HepG2 (cell line): ENCODE results near the gene AEBP1. TPM values are rescaled to one million over a fixed set of nuclear protein-coding genes. Genes with fewer than 3 reads are reported as not detected.

Source experiments
- KLF11 ChIP-seq: IDR thresholded peaks from 2 replicates; pipeline ENCODE4 v1.6.1; 2016; ENCODE audit warnings: missing compliant biosample characterization
- KMT2B ChIP-seq: IDR thresholded peaks from 2 replicates; pipeline ENCODE4 v1.6.1; 2016; ENCODE audit warnings: missing genetic modification reagents, missing compliant biosample characterization
- PHB2 ChIP-seq: fragments of 450-650 bp; IDR thresholded peaks from 2 replicates; pipeline ENCODE4 v1.6.1; 2018; ENCODE audit not compliant: partially characterized antibody
- RBM22 ChIP-seq: fragments of 200-400 bp; formaldehyde crosslinking; optimal IDR thresholded peaks from 2 replicates; pipeline ENCODE3; 2017; ENCODE audit warnings: mild to moderate bottlenecking, low read length, moderate library complexity
- THYN1 ChIP-seq: sonication (generic); formaldehyde crosslinking; IDR thresholded peaks from 2 replicates; pipeline ENCODE4 v1.8.1; 2023; ENCODE audit warnings: low read depth, mild to moderate bottlenecking, moderate library complexity, missing genetic modification reagents, borderline replicate concordance
- XBP1 ChIP-seq: sonication (generic); formaldehyde crosslinking; IDR thresholded peaks from 2 replicates; pipeline ENCODE4 v1.5.0; 2020; ENCODE audit warnings: missing genetic modification reagents
- ZBTB4 ChIP-seq: sonication (generic); formaldehyde crosslinking; IDR thresholded peaks from 2 replicates; pipeline ENCODE4 v1.4.0; 2020; ENCODE audit warnings: missing genetic modification reagents, mild to moderate bottlenecking, borderline replicate concordance
- ZNF180 ChIP-seq: sonication (generic); formaldehyde crosslinking; IDR thresholded peaks from 2 replicates; pipeline ENCODE4 v1.4.0; 2020; ENCODE audit warnings: low read depth, missing genetic modification reagents, borderline replicate concordance
- ZNF337 ChIP-seq: sonication (generic); formaldehyde crosslinking; IDR thresholded peaks from 2 replicates; pipeline ENCODE4 v1.5.1; 2020; ENCODE audit warnings: missing genetic modification reagents, low read depth, mild to moderate bottlenecking, borderline replicate concordance
- ZNF407 ChIP-seq: sonication (generic); formaldehyde crosslinking; IDR thresholded peaks from one replicate; pipeline ENCODE4 v1.5.1; 2020; ENCODE audit warnings: mild to moderate bottlenecking, missing genetic modification reagents; ENCODE audit errors: not compliant biosample characterization
- ZNF441 ChIP-seq: sonication (generic); formaldehyde crosslinking; IDR thresholded peaks from 2 replicates; pipeline ENCODE4 v1.7.0; 2021; ENCODE audit warnings: missing genetic modification reagents, borderline replicate concordance
- polyA plus RNA-seq, 8 experiments: library from polyadenylated mRNA; depleted of rRNA in 3 of 8; stranded (reverse) in 7 of 8; unstranded in 1 of 8; fragments of >200 nt; fragmentation: Illumina TruSeq in 4 of 8; extraction: Trizol in 4 of 8; gene quantifications; 2 replicates each; pipeline versions ENCODE4 v1.2.1 to v1.2.3, GENCODE V29; 2011 to 2016; ENCODE audit warnings: low read depth in 4 of 8, missing spikeins in 1 of 8, mixed read lengths in 1 of 8; ENCODE audit not compliant: insufficient read depth in 1 of 8
- total RNA-seq, 5 experiments: library from RNA; depleted of rRNA; stranded (reverse); fragments of >200 nt; fragmentation: Illumina TruSeq; extraction: Trizol; gene quantifications; 2 replicates each; pipeline ENCODE4 v1.2.3, GENCODE V29; 2016; ENCODE audit warnings: low read depth in 1 of 5
- TF ChIP-seq, protein P1 (sequence below): IDR thresholded peaks from 2 replicates; pipeline ENCODE4 v1.6.1; 2016; ENCODE audit warnings: missing compliant biosample characterization, missing genetic modification reagents, borderline replicate concordance
- TF ChIP-seq, protein P2 (sequence below): sonication (generic); formaldehyde crosslinking; IDR thresholded peaks from 2 replicates; pipeline ENCODE4 v1.9.0; 2021; ENCODE audit warnings: missing genetic modification reagents, borderline replicate concordance

AEBP1 gene
- total and polyA plus RNA-seq, 2 of the 13 experiments (the other 11 are each of a cell fraction or from before 2014, with no cell fraction given) = 0.22 to 0.55 TPM

DNA sequence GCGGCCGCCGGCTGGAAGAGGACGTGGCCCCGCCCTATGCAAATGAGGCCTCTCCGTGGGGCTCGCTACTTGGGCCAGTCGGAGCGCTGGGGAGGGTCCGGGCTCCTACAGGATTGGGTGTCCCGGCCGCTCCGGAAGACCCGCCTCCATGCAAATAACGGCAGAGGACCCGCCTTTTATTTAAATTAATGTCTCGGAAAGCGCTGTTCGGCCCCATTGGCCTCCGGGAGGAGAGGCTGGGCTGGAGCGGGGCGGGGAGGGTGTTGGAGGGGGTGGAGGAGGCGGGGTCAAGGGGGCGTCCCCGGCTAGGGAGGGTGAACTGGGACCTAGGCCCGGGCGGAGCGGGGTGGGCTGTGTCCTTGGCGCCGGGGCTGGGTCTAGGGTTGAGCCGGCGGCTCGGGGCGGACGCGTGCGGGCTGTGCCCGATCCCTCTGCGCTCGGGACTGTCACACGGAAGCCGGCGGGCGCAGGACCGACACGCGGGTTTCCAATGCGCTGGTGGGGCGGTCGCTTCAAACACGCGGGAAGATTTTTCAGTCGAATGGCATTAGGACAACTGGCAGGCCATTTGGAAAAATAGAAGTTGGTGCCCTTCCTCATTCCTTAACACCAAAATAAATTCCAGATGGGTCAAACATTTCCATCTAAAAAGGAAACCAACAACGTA is 21.5 kb upstream of the AEBP1 start (continued):
- no peak for TF ChIP-seq ZBTB4
- no peak for TF ChIP-seq ZNF337 (CRISPR knock-in tag)
- no peak for TF ChIP-seq PHB2
- no peak for TF ChIP-seq ZNF407 (CRISPR knock-in tag)
- no peak for TF ChIP-seq KLF11 (CRISPR knock-in tag)
- TF ChIP-seq THYN1 = no peak
- TF ChIP-seq, protein P1, sequence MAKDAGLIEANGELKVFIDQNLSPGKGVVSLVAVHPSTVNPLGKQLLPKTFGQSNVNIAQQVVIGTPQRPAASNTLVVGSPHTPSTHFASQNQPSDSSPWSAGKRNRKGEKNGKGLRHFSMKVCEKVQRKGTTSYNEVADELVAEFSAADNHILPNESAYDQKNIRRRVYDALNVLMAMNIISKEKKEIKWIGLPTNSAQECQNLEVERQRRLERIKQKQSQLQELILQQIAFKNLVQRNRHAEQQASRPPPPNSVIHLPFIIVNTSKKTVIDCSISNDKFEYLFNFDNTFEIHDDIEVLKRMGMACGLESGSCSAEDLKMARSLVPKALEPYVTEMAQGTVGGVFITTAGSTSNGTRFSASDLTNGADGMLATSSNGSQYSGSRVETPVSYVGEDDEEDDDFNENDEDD (CRISPR knock-in tag) = no peak
- TF ChIP-seq RBM22 = no peak
- no peak for TF ChIP-seq ZNF441
- no peak for TF ChIP-seq ZNF180
- TF ChIP-seq, protein P2, sequence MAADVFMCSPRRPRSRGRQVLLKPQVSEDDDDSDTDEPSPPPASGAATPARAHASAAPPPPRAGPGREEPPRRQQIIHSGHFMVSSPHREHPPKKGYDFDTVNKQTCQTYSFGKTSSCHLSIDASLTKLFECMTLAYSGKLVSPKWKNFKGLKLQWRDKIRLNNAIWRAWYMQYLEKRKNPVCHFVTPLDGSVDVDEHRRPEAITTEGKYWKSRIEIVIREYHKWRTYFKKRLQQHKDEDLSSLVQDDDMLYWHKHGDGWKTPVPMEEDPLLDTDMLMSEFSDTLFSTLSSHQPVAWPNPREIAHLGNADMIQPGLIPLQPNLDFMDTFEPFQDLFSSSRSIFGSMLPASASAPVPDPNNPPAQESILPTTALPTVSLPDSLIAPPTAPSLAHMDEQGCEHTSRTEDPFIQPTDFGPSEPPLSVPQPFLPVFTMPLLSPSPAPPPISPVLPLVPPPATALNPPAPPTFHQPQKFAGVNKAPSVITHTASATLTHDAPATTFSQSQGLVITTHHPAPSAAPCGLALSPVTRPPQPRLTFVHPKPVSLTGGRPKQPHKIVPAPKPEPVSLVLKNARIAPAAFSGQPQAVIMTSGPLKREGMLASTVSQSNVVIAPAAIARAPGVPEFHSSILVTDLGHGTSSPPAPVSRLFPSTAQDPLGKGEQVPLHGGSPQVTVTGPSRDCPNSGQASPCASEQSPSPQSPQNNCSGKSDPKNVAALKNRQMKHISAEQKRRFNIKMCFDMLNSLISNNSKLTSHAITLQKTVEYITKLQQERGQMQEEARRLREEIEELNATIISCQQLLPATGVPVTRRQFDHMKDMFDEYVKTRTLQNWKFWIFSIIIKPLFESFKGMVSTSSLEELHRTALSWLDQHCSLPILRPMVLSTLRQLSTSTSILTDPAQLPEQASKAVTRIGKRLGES (CRISPR knock-in tag) = no peak
- no peak for TF ChIP-seq KMT2B (CRISPR knock-in tag)
- no peak for TF ChIP-seq XBP1
